SH-SY5Y (cell line): Measurements from ENCODE around the gene CCDC102B.

Source experiments
- GATA2 ChIP-seq: IDR thresholded peaks from 2 replicates; pipeline ENCODE4 v1.6.1; 2011; ENCODE audit warnings: mild to moderate bottlenecking, low read depth, low read length
- GATA3 ChIP-seq: IDR thresholded peaks from 2 replicates; pipeline ENCODE4 v1.6.1; 2011; ENCODE audit warnings: low read depth, mild to moderate bottlenecking, low read length, moderate library complexity

DNA sequence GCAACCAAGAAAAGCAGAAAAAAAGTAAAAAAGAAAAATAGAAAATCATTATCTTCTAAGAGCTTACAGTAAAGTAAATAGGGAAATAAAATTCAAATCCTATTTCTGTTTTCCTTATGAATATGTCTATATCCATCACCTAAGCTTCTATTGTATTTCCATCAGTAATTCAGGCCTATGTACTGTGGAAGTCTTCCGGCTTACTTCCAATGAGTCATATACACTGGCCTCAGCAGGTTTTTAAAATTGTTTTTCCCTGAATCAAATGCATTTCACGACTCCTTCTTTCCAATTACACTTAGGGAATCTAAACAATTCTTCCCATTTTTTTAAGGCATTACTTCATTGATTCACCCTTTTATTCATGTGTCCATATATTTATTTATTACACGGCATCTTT is 164.7 kb downstream of the CCDC102B start:
- TF ChIP-seq GATA2 = no peak
- TF ChIP-seq GATA3 = no peak
